ENCODE results near the gene TENM4. TPM values are rescaled to one million over a fixed set of nuclear protein-coding genes. Genes with fewer than 3 reads are reported as not detected.

TENM4 gene
- total and polyA plus RNA-seq, 2 of the 8 experiments (the other 6 are each of a cell fraction or from before 2014, with no cell fraction given) = 3.5 to 7.2 TPM

DNA sequence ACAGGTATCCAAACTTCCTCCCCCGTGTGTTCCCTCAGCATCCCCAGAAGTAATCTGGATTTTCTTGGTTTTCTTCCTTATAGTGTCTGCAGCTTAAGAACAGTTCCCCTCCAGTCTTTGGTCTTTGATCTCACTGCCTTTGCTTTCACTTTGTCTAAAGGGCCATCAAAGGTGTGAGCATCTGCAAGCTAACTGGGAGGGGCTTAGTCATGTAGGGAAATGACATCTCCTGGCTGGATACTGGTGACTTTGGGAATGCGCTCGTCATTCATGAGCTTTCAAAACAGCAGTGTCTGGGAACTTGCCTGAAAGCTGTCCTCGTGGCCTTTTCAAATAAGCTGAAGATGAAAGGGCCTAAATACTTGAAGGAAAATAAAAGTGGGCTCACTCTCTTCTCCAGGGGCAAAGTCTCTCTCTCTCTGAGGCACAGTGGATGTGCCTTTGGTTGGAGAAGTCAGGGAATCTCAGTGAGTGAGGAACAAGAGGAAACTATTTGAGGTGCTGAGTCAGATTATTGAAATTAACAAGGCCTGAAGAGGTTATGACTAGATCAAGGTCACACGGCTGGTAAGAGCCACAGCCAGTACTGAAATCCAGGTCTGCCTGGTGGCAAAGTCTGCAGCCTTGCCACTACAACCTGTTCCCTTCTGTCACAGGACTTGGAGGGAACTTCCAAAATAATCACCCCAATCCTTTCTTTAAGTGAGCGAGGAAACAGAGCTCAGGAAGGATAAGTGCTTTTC lies 45.6 kb upstream of the TENM4 start:
- POLR2A ChIA-PET (ENCODE audit: partially characterized antibody) = interaction anchor here (1.4 to 1.9 kb wide), 2 partner anchors 12 to 46 kb away, joined by 6 to 9 read pairs; no protein-coding TSS in a partner anchor
- Histone ChIP-seq H3K4ac (replicated peaks; ENCODE audit: insufficient read length, low read depth, low read length) (no peak overlapping the region), H3K79me1 (ENCODE audit: low read depth, low read length) (no peaks in the 10 kb centered on the region), H3K36me3 (ENCODE audit: control insufficient read depth in 2 of 4, insufficient read depth in 4 of 4, low read length in 3 of 4) (no peaks in the 10 kb centered on the region; a peak in 1 of 8 replicates), H3K79me2 (ENCODE audit: control insufficient read depth in 1 of 2, insufficient read depth in 2 of 2, low read length in 2 of 2) (no peaks in the 10 kb centered on the region), H4K8ac (ENCODE audit: extremely low read depth, insufficient read depth, low read length) (no peak overlapping the region), H2BK20ac (ENCODE audit: low read length) (peak overlapping the region; percentile 73), H3K4me3 (ENCODE audit: extremely low read depth in 1 of 4, insufficient read depth in 2 of 4, low read depth in 3 of 4, low read length in 4 of 4) (peak overlapping the region in 1 of 4 experiments; percentile 27; a peak in 1 of 8 replicates), H4K5ac (ENCODE audit: insufficient read length, low read depth, low read length) (no peak overlapping the region), H3K18ac (ENCODE audit: extremely low read depth, low read length) (peak overlapping the region; percentile 49; the same call in 1 of the 2 replicates), H2BK120ac (replicated peaks; ENCODE audit: low read depth, low read length) (no peak overlapping the region), H4K20me1 (replicated peaks in 1 of 2; ENCODE audit: control insufficient read depth in 1 of 2, insufficient read depth in 2 of 2, low read length in 2 of 2) (no peaks in the 10 kb centered on the region), H3K27ac (ENCODE audit: low read depth, low read length) (no peak overlapping the region), H2AFZ (ENCODE audit: low read length) (no peak overlapping the region), H3K9ac (replicated peaks in 1 of 4; ENCODE audit: extremely low read depth in 1 of 4, low read depth in 3 of 4, low read length in 3 of 4) (no peak overlapping the region), H3K23me2 (ENCODE audit: low read depth, low read length) (no peaks in the 10 kb centered on the region), H4K91ac (replicated peaks; ENCODE audit: insufficient read length, low read length) (peak overlapping the region; percentile 6), H3K56ac (replicated peaks; ENCODE audit: insufficient read length, low read depth, low read length) (no peak overlapping the region), H2BK12ac (ENCODE audit: low read depth, low read length) (peak overlapping the region; percentile 93), H2AK5ac (ENCODE audit: low read depth, low read length) (no peak overlapping the region), H2BK5ac (ENCODE audit: low read depth, low read length) (no peak overlapping the region), H2BK15ac (ENCODE audit: low read length) (peak overlapping the region; percentile 73; the same call in 1 of the 2 replicates), H3K4me1 (replicated peaks in 1 of 4; ENCODE audit: control insufficient read depth in 3 of 4, insufficient read depth in 4 of 4, low read length in 3 of 4) (peaks cover 10 to 17% (median 13%) of the 10 kb centered on the region in 4 experiments), H3K14ac (ENCODE audit: insufficient read length) (no peak overlapping the region), H3K27me3 (replicated peaks in 1 of 4; ENCODE audit: control insufficient read depth in 3 of 4, extremely low read depth in 1 of 4, insufficient read depth in 3 of 4, low read length in 3 of 4) (no peaks in the 10 kb centered on the region; a peak in 1 of 7 replicates), H3K4me2 (ENCODE audit: insufficient read depth in 1 of 2, low read depth in 2 of 2, low read length in 2 of 2) (peak overlapping the region; percentile 38 to 47), H3K23ac (ENCODE audit: insufficient read length) (no peak overlapping the region), H3K9me3 (ENCODE audit: insufficient read depth in 2 of 2, low read depth in 1 of 2, low read length in 1 of 2) (no peaks in the 10 kb centered on the region)
- FAIRE-seq (peak; percentile 62), DNase-seq (ENCODE audit: low read depth in 1 of 2, low spot score in 2 of 2) (no peak)
- CTCF ChIA-PET (ENCODE audit: partially characterized antibody) = interaction anchor here (1.0 to 11.4 kb wide), 7 partner anchors 10 to 85 kb away, joined by 3 to 136 read pairs (median 5); no protein-coding TSS in a partner anchor
- no peak for TF ChIP-seq GABPA (IDR thresholded peaks at IDR 0.05; ENCODE audit: borderline replicate concordance, insufficient read depth, low read length)
- TF ChIP-seq RAD21 (IDR thresholded peaks at IDR 0.05 in 1 of 2, conservative IDR thresholded peaks at IDR 0.05 in 1 of 2; ENCODE audit: low read depth in 2 of 2, low read length in 2 of 2) = no peak
- TF ChIP-seq CREB1 (IDR thresholded peaks at IDR 0.05) = no peak
- TF ChIP-seq EZH2 (IDR thresholded peaks at IDR 0.05; ENCODE audit: low read depth, low read length, severe bottlenecking) = no peak
- TF ChIP-seq EGR1 (IDR thresholded peaks at IDR 0.05; ENCODE audit: borderline replicate concordance, low read depth, low read length) = no peak
- TF ChIP-seq SIRT6 (IDR thresholded peaks at IDR 0.05; ENCODE audit: low read length) = no peak
- TF ChIP-seq, protein P1, sequence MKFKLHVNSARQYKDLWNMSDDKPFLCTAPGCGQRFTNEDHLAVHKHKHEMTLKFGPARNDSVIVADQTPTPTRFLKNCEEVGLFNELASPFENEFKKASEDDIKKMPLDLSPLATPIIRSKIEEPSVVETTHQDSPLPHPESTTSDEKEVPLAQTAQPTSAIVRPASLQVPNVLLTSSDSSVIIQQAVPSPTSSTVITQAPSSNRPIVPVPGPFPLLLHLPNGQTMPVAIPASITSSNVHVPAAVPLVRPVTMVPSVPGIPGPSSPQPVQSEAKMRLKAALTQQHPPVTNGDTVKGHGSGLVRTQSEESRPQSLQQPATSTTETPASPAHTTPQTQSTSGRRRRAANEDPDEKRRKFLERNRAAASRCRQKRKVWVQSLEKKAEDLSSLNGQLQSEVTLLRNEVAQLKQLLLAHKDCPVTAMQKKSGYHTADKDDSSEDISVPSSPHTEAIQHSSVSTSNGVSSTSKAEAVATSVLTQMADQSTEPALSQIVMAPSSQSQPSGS (IDR thresholded peaks at IDR 0.05; ENCODE audit: low read length) = no peak
- TF ChIP-seq CBX5 (IDR thresholded peaks at IDR 0.05; ENCODE audit: low read depth, low read length) = no peak
- no peak for TF ChIP-seq SUZ12 (IDR thresholded peaks at IDR 0.05; ENCODE audit: low read length)
- TF ChIP-seq BRCA1 (IDR thresholded peaks at IDR 0.05; ENCODE audit: low read depth, low read length) = no peak
- WGBS, 2 experiments (ENCODE audit: extremely low coverage in 1 of 2, insufficient coverage in 1 of 2, insufficient read length in 1 of 2, insufficient replicate concordance in 2 of 2, low coverage in 1 of 2, low lambda C conversion rate in 2 of 2, missing lambda C conversion rate in 1 of 2) = 69% methylated on average over 6 of the region's 6 CpGs; no CpG with 5 or more reads in 1 of the 2 experiments
